ENCODE data around the gene TOX2.

TOX2 gene

DNA sequence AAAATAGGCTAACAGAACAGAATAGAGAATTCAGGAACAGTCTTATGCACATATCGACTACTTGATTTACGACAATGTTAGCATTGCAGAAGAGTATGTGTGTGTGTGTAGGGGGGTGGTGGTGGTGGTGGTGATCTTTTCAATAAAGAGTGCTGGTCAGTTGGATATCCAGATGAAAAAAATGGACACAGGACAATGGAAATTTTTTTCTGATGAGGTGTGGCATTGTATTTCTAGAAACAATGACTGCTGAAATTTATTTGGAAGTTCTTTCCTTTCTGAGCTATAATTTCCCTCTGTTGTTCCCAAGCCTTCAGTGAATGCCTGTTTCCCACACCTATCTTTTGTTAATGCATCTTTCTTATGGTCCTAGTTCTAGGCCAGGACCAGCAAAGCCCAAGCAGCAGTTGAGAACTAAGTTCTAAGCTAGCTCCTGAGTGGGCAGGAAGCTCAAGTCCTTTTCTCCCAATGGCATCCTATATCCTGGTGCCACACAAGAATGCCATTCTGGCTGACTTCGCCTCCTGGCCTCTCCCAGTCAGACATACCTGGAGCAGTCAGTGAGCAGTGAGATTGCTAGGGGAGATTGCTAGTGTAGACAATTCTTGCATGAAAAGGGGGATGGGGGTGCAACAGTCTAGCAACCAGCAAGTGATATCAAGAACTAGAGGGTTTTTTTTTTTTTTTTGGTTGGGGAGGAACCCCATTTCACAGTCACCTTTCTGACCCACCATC is 1.2 kb upstream of the TOX2 start:
- in situ Hi-C loops (cut with HindIII; ENCODE audit: low sequenced_read_pairs) = no loop called here
- no peak overlapping the region for H3K4me3 ChIP-seq (ENCODE audit: low read depth, low read length)
- no peak for DNase-seq (ENCODE audit: low read depth)
- TF ChIP-seq, protein P1, sequence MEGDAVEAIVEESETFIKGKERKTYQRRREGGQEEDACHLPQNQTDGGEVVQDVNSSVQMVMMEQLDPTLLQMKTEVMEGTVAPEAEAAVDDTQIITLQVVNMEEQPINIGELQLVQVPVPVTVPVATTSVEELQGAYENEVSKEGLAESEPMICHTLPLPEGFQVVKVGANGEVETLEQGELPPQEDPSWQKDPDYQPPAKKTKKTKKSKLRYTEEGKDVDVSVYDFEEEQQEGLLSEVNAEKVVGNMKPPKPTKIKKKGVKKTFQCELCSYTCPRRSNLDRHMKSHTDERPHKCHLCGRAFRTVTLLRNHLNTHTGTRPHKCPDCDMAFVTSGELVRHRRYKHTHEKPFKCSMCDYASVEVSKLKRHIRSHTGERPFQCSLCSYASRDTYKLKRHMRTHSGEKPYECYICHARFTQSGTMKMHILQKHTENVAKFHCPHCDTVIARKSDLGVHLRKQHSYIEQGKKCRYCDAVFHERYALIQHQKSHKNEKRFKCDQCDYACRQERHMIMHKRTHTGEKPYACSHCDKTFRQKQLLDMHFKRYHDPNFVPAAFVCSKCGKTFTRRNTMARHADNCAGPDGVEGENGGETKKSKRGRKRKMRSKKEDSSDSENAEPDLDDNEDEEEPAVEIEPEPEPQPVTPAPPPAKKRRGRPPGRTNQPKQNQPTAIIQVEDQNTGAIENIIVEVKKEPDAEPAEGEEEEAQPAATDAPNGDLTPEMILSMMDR (IDR thresholded peaks at IDR 0.05; ENCODE audit: low read depth, low read length, missing control alignments) = no peak

DNA sequence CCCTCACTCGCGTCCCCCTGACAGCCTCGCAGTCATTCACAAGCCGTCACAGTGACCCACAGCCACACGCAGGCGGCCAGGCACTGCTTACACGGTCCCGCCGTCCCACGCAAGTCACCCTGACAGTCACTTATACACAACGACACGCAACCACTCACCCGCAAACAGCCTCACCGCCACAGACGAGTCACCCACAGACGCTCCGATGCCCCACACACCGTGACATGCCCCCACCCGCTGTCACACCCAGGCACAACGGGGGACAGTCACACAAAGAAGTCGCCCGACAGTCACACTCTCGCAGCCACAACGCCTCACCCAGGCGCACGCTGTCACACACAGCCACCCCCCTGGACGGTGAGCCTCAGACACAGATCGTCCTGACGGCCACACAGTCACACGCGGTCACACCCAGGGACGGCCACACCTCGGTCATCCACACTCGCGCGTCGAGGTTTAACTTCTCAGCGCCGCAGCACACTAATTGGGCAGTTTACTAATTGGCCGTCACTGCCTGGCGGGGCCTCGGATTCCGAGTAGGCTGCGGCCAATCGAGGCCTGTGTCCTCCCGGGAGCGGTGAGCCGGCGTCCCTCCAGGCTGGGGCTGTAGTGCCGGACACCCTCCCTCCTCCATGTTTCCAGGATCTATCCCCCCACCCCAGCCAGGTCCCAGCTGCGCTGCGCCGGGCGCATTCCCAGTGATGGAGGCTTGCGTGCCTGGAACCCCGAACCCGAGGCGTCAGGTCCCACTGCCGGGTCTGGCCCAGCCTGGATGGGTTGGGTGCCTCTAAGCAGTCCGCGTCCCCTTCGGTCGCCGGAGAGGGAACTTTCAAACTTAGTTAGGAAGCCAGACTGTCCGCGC is 790 bp downstream of the TOX2 start:
- in situ Hi-C loops (cut with HindIII; ENCODE audit: low sequenced_read_pairs) = no loop called here
- TF ChIP-seq, protein P1 (IDR thresholded peaks at IDR 0.05; ENCODE audit: low read depth, low read length, missing control alignments) = no peak
- H3K4me3 ChIP-seq (ENCODE audit: low read depth, low read length) = peak overlapping the region; percentile 59
- no peak for DNase-seq (ENCODE audit: low read depth)

DNA sequence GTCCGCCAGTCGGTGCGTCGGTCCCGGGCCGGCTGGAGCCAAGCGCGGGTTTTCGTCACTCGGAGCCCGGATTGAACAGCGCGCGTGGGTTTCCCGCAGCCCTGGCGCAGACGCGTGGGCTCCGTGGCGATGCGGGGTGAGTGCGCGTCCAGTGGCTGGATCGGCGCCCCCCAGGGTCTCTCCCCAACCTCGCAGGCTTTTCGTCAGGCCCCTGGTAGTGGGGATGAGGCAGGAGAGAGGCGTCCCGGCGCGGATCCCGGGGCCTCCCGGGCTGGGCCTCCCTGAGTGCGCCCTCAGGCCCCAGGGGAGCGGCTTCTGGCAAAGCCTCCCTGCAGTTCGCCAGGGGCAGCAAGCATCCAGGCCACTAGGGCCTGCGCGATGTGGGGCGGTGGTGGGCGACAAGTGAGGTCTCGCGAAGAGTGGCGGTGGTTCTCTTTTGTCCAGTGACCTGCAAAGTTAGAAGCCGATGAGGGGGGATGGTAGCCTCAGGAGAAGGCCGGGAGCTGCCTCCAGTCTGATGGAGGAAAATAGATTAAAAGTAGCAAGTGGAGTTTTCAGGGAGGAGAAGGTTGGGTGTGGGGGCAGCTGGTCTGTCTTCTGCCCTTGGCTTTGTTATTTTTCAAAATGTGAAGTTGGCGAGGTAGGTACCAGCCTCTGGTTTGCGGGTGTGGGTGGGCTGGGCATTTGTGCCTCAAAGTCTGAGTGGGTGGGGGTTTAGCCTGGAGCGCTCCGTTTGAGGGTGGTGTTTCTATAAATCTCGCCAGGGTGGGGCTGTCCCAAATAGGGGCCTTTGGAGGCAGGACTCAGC is 1.6 kb downstream of the TOX2 start:
- in situ Hi-C loops (cut with HindIII; ENCODE audit: low sequenced_read_pairs) = no loop called here
- TF ChIP-seq, protein P1 (IDR thresholded peaks at IDR 0.05; ENCODE audit: low read depth, low read length, missing control alignments) = no peak
- no peak for DNase-seq (ENCODE audit: low read depth)
- peak overlapping the region; percentile 59 for H3K4me3 ChIP-seq (ENCODE audit: low read depth, low read length)

DNA sequence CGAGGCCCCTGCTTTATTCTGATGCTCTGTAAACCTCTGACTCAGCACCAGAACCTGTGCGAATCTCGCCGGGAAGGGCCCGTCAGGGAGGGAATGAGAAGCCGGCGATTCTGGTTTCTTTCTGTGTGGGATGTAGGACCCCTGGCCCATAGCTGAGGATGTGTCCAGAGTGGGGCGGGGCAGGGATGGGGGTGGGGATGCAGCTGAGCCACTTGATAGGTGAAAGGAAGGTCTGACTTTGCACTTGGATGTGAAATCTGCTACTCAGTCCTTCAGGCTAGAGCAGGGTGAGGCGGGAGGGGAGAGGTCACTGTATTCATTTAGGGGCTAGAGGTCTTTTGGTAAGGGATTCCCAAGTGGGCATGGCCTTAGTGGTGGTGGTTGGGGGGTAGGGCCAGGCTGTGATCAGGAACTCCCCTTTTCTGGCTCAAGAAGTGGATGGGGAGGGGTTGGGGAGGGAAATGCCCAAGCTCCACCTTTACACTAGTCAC is 2.3 kb downstream of the TOX2 start:
- DNase-seq (ENCODE audit: low read depth) = no peak
- in situ Hi-C loops (cut with HindIII; ENCODE audit: low sequenced_read_pairs) = no loop called here
- TF ChIP-seq, protein P1 (IDR thresholded peaks at IDR 0.05; ENCODE audit: low read depth, low read length, missing control alignments) = no peak
- peak overlapping the region; percentile 59 for H3K4me3 ChIP-seq (ENCODE audit: low read depth, low read length)

DNA sequence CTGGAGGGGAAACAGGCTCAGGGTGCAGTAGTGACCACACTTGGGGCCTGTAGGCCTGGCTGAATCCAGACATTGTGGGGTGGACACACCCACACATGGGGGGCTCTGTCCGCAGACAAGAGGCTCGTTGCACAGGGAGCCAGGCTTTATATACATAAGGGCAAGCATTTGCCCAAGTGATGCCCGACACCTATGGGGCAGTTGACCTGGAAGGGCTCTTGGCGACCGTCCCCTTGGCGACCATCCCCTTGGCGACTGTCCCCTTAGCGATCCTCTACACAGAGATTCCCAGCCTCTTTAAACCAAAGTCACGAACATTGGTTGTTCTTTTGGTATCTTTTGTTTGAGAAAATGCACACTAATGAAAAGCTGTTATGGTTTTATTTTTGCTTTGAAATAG is 2.7 kb downstream of the TOX2 start:
- no peak for DNase-seq (ENCODE audit: low read depth)
- TF ChIP-seq, protein P1 (IDR thresholded peaks at IDR 0.05; ENCODE audit: low read depth, low read length, missing control alignments) = no peak
- in situ Hi-C loops (cut with HindIII; ENCODE audit: low sequenced_read_pairs) = no loop called here
- H3K4me3 ChIP-seq (ENCODE audit: low read depth, low read length) = peak overlapping the region; percentile 59

Measured in astrocyte of the cerebellum (primary cell).